Epithelial cell of proximal tubule (primary cell): ENCODE measurements around the gene SHD. TPM values are rescaled to one million over a fixed set of nuclear protein-coding genes. Genes with fewer than 3 reads are reported as not detected.

Experiments
- DNase-seq: peaks from one replicate; pipeline ENCODE4 v3.0.0-alpha.2; 2011; ENCODE audit warnings: low read depth
- H3K4me3 ChIP-seq: 2 replicates; pipeline ENCODE4 v1.5.1; 2011; ENCODE audit warnings: low read depth, mild to moderate bottlenecking, low read length
- CTCF ChIP-seq: conservative IDR thresholded peaks from 2 replicates; pipeline ENCODE4 v1.5.1; 2012; ENCODE audit warnings: low read depth, mild to moderate bottlenecking, low read length
- total RNA-seq: library from RNA; depleted of rRNA; stranded (reverse); fragments of >200 nt; gene quantifications from 2 replicates; pipeline ENCODE4 v1.2.3, GENCODE V29; 2015

SHD gene
- total RNA-seq, 1 donor from 2014 or later, result not detected

- H3K4me3 ChIP-seq, result no peak overlapping the region
- no peak for DNase-seq
- TF ChIP-seq CTCF, result no peak
Measured at GRCh38 chr19:4318460-4318859, 39.4 kb downstream of the SHD start.

GRCh38 chr19:4319067-4319718, 40.1 kb downstream of the SHD start:
- H3K4me3 ChIP-seq, result no peak overlapping the region
- no peak for DNase-seq
- TF ChIP-seq CTCF, result no peak

GRCh38 chr19:4320419-4320818, 41.4 kb downstream of the SHD start:
- no peak overlapping the region for H3K4me3 ChIP-seq
- DNase-seq, result no peak
- no peak for TF ChIP-seq CTCF

- no peak overlapping the region for H3K4me3 ChIP-seq
- DNase-seq, result no peak
- no peak for TF ChIP-seq CTCF
Measured at GRCh38 chr19:4322942-4323665, 44.0 kb downstream of the SHD start.

- no peak for DNase-seq
- TF ChIP-seq CTCF, result no peak
- no peak overlapping the region for H3K4me3 ChIP-seq
Measured at GRCh38 chr19:4323692-4324091, 44.6 kb downstream of the SHD start.

GRCh38 chr19:4324228-4324627, 45.2 kb downstream of the SHD start:
- no peak overlapping the region for H3K4me3 ChIP-seq
- DNase-seq, result no peak
- TF ChIP-seq CTCF, result no peak
